Measurements from ENCODE around the gene ATL2.
"Not testable (repeated sequence)": the region's sequence is repeated elsewhere in the genome, so short reads cannot be mapped to it uniquely, and the experiment has no call there.

Gene ATL2

DNA sequence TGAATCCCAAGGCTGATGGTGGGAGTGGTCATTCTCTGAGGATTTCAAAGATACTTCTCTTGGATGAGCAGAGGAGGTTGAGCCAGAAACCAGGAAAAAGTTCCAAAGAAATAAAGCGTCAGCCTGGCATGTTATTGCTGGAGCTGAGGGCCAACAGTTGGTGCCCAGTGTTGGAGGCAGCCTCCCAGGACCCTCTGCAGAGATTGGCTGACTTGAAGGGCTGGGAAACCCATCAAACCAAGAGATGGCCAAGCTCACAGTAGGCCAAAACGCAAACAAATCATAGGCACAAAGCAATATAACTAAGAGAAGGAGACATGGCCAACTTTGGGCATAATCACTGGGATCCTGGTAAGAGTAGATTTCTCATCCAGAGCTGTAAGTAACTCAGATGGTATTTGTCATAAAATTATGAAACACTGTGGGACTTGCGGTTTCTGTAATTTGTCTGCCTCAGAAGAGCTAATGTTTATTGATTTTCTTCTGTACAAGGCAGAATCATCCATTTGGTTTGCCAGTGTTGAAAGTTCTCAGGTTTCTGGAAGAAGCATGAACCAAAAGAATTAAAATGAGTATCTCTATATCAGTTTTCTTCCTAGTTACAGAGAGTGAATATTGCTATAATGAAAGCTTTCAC, 108.3 kb downstream of the ATL2 start:
- no peak for DNase-seq

DNA sequence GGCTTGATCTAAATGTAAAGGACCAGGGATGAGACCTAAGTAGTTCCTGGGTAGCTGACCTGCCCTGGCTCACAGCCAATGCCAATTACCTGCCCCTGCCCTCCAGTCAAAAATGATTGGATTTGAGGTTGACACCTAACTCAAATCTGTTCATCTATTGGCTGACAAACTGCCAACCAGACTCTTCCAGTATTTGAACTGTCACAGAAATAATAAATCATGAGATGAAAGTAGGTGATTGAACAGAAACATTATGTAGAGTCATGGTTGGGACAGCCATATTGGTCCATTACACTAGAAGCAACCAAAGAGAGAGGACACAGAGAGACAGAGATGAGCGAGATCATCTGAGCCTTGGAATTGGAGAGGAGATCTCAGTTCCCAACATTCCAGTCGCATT, 109.1 kb downstream of the ATL2 start:
- DNase-seq: no peak

DNA sequence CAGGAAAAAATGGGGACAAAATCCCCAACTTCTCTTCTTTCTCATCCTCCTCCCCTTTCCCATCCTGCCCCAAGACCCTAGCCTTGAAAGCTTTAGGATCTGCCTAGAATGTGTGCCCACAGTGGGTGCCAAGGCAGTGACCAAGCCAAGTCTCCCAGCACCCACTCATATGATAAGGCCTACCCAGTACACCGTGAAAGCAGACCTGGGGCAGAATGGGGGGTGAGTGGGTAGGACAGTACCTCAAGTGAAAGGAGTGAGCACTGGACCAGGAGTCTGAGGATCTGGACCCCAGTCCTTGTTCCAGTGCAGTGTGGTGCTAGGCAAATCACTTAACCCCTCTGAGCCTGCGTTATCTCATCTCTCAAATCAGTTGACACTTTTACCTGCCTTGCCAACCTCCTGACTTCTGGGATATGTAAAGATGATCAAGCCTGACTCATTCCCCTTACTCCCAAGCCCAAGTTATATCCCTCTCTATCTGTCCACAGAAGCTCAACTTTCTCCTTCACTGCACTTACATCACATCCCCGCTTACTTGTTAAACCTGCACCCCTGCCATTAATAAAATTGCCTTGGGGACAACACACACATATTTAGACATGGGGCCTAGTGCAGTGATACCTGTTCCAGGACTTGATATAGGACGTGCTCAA, 109.7 kb downstream of the ATL2 start:
- DNase-seq: no peak

DNA sequence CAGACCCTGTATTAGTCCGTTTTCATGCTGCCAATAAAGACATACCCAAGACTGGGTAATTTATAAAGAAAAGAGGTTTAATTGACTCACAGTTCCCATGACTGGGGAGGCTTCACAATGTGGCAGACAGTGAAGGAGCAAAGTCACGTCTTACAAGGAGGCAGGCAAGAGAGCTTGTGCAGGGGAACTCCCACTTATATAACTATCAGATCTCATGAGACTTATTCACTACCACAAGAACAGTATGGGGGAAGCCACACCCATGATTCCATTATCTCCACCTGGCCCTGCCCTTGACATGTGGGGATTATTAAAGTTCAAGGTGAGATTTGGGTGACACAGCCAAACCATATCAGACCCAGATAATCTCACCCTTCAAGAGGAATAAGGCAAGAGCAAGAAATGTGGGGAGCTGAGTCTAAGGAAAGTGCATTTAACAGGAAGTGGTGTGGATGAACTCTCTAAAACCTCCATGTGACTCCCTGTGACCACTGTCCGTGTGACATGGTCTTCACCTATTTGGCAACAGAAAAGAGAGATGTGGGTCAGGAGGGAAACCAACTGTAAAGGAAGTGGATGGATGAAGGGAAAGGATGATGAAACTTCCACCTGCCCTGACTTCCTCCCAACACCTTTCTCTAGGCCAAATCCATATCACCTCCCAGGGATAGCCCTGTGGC, 110.6 kb downstream of the ATL2 start:
- DNase-seq: no peak

DNA sequence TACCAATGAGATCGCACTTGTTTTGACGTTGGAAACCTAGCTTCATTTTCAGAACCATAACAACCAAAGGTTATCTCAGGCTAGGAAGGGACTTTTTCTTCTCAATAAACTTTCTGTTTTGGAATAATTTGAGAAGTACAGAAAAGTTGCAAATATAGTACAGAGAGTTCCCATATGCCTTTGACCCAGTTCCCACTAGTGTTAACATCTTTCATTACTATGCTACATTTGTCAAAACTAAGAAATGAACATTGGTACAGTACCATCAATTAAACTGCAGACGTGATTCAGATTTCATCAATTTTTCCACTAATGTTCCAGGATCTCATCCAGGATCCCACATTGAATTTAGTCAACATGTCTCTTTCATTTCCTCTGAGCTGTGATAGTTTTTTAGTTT, 111.6 kb downstream of the ATL2 start:
- no peak for DNase-seq

DNA sequence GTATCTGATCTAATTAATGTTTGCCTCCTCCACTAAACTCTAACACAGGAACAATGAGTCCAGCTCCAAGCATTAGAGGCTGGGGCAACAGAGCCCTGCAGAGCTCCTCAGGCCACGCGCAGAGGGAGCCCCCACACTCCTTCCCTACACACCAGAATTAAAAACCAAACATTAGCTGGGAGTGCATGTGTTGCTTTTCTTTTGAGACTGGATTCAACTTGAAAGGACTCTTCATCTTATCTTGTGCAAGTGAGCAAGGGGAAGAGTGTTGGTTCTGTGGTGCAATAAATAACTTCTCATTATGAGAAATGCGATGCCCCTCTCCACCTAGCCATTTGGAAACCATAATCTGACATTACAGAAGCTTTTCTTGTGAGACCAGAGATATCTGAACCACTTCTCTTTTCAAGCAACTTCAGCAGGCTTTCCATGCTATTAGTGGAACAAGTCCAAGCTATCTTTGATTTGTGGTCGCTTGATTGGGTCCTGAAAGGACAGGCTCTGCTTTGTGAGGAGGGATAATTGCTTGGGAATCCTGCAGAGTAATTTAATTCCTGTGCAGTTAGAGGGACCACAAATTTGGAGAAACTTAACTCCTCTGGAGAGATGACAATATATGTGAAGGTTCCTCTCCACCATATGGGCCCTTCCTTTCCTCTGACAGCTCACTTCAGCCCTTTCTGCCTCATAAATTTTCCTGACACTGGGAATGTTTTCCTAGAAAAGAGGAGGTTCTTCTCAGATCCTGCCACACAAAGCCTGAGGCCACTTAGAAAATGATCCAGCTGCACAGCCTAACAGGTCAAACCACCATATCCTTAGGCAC, 112.5 kb downstream of the ATL2 start:
- no peak for DNase-seq

DNA sequence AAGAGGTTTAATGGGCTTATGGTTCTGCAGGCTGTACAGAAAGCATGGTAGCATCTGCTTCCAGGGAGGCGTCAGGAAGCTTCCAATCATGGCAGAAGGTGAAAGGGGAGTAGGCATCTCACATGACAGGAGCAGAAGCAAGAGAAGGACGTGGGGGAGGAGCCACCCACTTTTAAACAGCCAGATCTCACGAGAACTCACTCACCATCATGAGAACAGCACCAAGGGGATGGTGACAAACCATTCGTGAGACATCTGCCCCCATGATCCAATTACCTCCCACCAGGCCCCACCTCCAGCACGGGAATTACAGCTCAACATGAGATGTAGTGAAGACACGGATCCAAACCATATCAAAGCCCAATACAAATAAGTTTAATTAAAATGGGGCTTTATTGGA, 113.8 kb downstream of the ATL2 start:
- DNase-seq: no peak

DNA sequence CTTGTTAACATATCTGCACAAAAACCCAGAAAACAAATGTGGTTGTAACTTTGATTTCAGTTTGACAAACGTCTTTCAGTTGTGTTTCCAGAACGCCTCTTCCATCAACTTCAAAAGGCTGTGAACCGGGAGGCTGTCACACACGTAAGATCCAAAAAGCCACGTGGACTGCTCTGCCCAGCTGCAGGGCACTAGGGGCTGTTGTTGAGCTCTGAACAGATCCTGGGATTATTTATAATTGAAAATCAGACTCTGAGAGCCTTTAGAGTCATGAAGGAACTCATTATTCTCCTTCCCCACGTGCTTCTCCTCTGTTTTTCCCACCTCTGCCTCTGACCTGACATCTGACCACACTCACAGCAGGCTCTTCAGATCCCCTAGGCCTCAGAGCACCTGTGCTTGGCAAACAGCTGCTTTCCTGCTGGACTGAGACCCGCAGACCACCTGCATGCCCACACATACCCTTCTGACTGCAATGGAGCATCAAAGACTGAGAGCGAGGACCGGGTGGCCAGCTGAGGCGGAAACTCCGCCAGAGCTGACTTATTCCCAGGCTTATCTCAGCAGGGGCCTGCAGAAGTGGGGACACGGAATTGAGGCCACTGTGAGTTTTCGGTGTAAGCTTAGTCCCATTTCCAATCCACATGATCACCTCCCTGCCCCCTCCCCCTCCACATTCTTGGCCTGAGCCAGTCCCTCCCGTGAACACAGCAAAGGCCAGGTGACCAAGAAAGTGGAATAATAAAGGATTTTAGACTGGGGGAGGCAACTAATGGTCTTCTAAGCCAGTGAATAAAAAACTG, 114.8 kb downstream of the ATL2 start:
- no peak for DNase-seq

DNA sequence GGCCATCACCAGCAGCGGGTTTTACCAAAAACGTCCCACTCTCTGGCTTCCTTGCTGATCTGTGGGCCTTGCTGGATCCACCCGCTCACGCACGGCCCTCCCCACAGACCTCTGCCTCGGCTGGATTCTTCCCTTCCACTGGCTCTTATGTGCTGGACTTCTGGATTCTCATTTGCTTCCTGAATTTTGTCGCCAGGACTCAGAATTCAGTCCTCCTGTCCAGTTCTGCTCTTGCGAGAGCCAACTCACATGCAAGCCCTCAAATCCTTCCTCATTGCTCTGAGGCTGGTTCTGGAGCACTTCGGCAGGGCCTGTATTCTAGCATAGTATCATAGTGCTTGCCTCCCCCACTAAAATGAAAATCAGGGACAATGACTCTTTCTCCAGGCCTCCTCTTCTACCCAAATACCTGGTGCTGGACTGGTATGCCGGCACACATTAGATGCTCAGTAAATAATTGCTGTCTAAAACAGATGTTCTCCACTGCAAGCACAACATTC, 115.5 kb downstream of the ATL2 start:
- no peak for DNase-seq

DNA sequence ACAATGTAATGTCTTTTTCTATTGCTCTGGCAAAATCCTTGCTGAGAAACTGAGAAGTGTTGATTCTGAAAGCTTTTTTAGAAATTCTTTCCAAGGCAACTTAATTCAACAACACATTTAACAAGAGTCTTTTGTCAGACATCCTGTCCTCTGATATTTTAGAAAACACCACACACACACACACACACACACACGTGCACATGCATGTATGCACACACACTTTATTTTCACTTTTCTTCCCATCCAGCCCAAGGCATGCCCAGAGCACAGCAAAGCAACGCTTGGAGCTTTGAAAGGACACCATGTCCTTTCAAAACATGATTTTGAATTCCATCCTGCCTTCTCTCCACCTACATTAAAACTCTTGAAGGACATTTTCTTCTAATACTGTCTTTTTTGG, 116.1 kb downstream of the ATL2 start:
- DNase-seq: peak; percentile 5

DNA sequence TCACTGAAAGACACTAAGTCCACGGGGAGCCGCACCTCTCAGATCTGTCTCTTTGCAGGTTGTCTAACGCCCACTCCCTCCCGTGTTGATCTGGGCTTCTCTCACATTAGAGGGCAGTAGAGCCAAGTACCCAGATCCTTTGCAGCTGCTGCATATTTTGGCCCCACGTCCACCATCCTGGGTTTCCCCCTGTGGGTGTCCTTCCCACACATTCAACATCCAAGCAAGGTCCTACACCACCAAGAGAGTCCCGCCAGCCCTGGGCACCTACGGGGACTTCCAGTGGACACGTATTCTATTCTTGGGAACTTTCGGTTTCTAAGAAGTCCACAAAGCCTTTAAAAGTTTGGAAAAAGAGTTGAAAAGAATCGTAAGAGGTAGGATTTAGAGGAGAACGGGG, 116.6 kb downstream of the ATL2 start:
- no peak for DNase-seq

DNA sequence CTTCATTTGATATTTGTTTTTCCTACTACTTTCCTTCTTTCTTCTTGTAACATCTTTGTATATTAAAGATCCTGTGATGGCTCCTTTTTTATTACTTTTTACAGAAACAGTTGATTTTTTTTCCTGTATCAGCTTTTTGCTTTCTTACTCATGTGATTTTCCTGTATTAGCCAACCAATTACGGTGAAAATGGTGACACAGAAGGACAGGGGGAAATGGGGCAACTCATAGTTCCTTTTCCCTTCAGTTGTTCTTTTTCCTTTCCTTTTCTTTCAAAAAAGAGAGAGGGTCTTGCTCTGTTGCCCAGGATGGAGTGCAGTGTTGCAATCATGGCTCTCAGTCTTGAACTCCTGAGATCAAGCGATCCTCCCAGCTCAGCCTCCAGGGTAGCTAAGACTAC, 117.8 kb downstream of the ATL2 start:
- no peak for DNase-seq

DNA sequence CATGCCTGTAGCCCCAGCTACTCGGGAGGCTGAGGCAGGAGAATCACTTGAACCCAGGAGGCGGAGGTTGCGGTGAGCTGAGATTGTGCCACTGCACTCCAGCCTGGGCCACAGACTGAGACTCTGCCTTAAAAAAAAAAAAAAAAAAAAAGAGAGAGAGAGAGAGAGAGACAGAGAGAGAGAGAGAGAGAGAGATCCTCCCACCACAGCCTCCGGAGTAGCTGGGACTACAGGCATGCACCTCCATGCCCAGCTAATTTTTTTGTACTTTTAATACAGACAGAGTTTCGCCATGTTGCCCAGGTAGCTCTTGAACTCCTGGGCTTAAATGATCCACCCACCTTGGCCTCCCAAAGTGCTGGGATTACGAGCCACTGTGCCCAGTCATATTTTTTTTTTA, 119.4 kb downstream of the ATL2 start:
- DNase-seq: not testable (repeated sequence)

DNA sequence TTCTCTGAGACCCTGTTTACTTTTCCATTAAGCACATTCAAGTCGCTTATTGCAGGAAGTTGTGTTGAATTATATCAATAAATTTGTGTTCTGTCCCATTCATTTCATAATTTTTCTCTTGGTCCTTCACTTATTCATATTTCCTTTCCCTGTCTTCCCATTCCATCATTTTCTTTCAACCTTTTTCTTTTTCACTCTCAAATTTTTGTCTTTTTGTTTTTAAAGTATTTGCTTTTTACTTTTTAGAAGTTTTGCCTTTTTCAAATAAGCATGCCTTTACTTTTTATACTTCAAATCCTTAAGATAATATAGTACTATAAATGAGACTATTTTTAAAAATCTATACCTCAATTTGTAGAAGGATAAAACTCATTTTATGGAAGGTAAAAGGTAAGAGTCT, 120.5 kb downstream of the ATL2 start:
- DNase-seq: no peak

DNA sequence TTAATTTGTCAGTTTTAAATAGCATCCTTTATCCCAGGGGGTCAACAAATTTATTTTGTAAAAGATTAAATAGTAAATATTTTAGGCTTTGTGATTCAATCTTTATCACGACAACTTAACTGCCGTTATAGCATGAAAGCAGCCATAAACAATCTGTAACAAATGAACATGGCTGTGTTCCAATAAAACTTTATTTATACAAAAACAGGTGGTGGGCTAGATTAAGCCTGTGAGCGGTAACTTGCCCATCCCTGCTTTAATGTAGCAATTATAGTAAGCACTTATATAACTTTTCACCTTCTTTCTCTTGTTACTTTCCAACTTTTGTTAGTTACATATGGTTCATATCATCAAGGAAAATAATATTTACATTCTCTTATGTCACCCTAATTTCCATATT, 121.9 kb downstream of the ATL2 start:
- DNase-seq: no peak

DNA sequence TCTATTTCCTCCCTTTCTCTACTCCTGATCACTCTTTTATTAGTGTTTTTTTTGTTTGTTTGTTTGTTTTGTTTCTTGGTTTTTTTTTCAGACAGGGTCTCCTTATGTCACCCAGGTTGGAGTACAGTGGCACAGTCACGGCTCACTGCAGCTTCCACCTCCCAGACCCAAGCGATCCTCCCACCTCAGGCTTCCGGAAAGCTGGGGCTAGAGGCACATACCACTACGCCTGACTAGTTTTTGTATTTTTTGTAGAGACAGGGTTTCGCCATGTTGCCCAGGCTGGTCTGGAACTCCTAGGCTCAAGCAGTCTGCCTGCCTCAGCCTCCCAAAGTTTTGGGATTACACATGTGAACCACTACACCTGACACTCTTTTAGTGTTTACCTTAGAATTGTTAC, 122.3 kb downstream of the ATL2 start:
- DNase-seq: no peak

DNA sequence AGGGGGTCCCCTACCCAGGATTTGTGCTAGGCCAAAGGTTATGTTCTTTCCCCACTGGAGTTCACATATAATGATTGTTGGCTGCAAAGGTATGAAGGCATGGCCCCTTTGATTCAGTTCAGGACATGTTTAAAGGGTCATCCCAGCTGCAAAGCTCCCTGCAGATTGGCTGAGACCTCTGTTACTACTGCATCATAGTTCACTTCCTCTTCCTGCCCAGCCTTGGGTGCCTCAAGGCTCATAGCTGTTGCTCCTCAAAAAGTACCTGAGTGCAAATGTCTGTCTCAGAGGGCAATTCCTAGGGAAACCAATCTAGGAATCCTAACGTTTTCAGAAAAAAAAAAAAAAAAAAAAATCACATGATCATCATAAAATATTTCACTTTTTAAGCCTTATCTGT, 125.1 kb downstream of the ATL2 start:
- DNase-seq: no peak

DNA sequence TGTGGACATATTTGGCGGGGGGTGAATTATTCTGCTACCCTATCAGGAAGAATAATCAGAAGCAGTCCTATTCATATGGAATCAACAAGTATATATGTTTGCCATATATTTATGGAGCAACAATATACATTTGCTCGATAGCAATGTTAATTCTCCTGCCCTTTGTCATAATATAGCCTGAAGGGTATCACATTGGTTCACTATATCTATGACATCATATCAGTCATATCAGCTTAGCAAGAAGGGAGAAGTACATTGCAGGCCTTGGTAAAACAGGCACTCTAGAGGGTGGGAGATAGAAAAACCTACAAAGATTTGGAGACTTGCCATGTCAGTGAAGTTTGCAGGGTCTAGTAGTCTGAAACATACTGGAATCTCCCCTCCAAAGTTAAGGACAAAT, 128.4 kb downstream of the ATL2 start:
- no peak for DNase-seq

DNA sequence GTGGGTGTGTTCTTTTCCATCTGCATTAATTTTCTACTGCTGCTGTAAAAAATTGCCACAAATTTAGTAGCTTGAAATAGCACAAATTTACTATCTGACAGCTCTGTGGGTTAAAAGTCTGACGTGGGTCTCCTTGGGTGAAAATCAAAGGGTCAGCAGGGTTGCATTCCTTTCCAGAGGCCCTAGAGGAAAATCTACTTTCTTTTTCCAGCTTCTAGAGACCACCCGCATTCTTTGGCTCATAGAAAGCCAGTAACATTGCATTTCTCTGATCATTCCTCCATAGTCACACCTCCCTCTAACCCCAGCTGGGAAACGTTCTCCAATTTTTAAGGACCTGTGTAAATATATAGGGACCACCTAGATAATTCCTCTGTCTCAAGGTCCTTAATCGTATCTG, 128.8 kb downstream of the ATL2 start:
- no peak for DNase-seq

DNA sequence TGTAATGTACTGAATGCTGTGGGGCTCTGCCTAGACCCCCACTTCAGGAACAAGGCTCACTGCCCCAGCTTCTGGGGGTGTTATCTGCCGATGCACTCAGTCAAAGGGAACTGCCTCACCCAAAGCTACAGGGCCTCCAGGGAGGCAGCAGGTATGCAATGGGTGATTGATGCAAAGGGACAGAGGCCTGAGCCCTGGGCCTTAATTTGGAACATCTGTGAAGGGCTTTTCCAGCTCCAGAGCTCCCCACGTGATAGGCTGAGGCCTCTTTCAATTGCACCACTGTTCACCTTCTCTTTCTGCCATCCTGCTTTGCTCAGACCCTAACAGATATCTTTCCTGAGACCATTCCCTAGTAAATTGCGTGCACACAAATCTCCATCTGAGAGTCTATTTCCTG, 131.0 kb downstream of the ATL2 start:
- DNase-seq: no peak

DNA sequence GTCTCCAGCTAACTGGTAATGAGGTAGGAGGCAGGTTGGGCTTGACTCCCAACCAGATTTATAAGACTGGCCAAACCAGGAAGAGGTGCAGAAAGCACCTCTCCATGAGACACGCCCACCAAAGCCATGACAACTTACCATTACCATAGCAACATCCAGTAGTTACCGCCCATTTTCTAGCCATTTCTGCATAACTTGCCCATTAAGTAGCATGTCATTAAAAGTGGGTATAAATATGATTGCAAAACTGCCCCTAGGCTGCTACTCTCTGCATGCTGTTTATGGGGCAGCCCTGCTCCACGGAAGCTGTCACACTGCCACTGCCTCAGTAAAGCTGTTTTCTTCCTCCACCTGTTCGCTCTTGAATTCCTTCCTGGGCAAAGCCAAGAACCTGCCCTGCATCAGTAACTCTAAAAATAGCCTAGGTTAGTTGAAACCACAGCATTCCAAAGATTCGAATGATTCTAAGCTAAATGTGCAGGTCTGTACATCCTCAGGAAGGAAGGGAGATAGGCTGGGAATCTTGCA, 131.9 kb downstream of the ATL2 start:
- DNase-seq: no peak

DNA sequence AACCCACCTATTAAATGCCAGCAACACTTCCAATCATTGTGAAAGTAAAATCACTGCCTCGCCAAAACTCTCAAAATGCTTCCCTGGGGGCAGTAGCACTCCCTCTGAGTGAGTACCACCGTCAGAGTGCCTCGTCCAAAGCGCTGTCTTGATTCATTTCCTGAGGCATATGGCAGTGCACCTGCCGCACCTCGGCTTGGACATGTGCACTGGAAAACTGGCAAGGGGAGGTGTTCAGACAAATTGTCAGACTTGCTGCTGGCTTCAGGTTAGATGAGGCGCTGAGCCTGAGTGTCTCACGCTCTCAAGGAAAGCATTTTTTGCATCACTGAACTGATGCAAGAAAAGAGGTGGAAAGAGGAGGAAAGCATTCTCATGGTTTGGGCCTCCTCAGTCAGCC, 132.8 kb downstream of the ATL2 start:
- no peak for DNase-seq
